Measurements from ENCODE around the gene AIF1L.
A peak's percentile ranks its signal among the peaks of the same experiment; 100 is the strongest.

Gene AIF1L

DNA sequence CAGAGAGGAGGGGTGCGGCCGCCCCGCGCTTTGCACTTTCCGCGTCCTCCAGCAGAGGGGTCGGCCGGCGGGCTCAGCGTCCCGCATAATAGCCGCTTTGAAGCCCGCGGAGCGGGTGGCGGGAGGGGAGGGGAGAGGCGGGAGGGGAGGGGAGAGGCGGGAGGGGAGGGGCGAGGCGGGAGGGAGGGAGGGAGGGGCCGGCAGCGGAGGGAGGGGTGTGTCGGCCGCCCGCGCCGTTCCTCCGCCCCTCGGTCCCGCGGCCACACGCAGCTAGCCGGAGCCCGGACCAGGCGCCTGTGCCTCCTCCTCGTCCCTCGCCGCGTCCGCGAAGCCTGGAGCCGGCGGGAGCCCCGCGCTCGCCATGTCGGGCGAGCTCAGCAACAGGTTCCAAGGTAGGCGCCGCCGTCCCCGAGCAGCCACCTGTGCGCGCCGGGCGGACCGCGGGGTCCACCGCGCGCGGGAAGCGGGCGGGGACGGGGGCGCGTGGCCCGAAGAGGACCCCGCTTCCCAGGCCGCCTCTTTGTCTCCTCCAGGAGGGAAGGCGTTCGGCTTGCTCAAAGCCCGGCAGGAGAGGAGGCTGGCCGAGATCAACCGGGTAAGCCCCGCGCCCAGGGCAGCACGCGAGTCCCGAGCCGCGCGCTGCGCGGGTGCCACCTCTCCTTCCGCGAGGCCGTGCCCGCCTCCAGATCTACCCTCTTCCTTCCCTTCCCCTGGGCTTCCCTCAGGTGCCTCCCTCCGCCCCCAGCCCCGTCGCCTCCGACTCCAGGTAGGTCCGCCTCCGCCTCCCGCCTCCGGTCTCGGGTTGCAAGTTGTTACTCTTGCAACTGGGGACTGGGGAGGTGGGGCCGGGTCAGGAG is at the start of gene AIF1L:
AIF1L (plus strand) TSS at position 263 of the 857 bp plus-strand sequence; CDS start at position 362, 99 bp downstream.
- peak in 1 of 2 donors; percentile 5 for DNase-seq (ENCODE audit: low read depth in 1 of 2, low spot score in 1 of 2)

DNA sequence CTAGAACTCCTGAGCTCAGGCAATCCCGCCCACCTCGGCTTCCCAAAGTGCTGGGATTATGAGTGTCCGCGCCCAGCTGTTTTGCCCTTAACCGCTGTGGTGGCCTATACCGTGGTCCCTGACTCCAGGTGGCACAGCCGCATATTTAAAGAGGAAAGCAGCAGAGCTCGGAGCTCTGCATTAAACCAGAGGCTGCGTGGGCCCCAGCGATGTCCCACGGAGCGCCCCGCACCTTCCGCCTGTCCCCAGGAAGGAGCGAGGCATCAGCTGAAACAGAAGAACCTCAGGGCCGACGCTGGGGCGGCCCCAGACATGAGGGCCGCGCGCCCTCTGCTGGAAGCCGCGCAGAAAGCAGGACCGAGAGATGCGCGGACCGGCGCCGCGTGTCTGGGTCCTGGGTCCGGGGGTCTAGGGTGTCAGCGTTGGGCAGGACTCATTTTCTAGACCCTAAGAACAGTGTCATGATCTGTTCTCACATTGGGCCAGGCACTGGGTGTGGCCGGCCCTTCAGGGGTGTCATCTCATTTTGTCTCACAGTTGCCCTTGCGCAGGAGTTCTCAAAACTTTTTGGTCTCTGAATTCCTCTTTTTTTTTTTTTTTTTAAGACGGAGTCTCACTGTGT is 49.6 kb upstream of the AIF1L start:
- DNase-seq (ENCODE audit: low read depth in 1 of 2, low spot score in 1 of 2): peak; percentile 38 to 65

DNA sequence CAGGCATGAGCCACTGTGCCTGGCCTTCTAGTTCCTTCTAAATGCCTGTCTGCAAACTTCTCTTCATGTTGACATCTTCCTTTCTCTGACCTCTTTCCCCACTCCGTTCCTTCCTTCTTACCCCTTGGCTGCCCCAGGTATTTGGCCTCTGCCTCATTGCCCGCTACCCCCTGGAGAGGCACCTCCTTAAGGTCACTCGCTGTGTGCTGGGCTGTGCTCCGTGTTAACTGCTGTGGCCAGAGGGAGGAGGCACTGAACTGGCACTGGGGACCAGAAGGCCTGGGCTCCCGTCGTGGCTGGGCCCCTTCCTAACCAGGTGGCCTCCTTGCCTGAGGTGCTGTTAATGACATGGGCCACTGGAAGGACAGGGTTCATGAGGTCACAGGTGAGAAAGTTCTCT is 48.0 kb upstream of the AIF1L start:
- no peak for DNase-seq (ENCODE audit: low read depth in 1 of 2, low spot score in 1 of 2)

DNA sequence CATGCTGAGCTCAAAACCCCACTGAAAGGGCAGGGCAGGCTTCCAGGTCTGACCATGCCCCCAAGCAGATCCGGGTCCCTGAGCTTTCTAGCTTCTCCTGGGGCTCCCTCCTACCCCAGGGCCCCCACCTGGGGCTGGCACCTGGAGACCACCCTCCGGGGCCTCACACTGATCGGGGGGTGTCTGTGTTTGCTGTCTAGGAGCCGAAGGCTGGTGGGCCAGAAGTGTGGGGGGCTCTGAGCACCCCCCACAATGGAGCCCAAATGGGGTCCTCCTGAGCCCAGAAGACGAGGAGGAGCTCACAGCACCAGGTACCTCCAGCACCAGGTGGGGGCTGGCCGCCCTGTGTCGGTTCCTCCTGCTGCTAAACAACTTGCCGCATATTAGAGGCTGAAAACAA is 47.5 kb upstream of the AIF1L start:
- no peak for DNase-seq (ENCODE audit: low read depth in 1 of 2, low spot score in 1 of 2)

DNA sequence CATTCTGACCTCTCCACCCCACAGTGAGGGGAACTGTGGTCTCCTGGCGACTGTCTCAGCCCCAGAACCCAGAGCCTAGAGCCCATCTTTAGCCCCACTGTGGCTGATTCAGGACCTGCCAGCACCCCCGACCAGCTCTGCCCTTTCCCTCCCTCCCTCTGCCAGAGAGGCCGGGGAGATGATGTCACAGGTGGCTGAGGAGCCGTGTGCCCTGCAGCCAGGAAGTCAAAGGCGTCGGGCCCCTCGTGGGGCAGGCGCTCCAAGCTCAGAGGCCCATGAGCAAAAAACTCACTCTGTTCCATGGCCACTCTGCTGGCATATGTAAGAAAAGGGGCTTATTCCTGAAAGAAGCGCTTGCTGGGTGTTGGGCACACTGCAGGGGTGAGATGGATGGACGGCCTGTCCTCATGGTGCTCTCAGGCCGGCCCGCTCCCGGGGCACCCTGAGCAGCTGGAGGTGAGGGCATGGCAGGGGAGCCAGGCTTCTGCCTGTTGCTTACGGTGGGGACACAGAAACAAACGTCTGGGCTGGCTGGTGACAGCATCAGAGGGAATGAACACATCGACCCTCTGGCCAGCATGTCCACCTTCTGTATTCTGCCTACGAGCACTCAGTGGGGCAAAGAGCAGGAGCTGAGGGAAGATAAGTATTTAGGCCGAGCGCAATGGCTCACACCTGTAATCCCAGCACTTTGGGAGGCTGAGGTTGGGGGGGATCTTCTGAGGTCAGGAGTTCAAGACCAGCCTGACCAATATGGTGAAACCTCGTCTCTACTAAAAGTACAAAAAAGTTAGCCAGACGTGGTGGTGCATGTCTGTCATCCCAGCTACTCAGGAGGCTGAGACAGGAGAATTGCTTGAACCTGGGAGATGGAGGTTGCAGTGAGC is 46.3 kb upstream of the AIF1L start:
- no peak for DNase-seq (ENCODE audit: low read depth in 1 of 2, low spot score in 1 of 2)

DNA sequence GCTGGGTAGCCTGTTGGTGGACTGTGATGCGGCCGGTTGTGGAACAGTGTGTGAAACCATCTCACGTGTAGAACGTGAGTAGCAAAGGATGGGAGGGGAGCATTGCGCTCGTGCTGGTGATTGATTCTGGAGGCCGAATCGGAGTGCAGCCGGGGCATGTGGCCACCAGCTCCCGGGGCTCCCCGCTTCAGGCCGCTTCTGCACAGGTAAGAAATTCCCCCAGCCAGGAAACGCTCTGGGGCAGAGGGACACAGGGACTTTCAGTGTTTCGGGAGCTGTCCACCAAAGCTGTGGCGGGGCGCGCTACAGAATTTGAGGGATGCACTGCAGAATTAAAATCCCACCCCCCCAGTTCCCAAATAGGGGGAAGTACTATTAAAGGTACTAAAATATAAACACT is 45.5 kb upstream of the AIF1L start:
- no peak for DNase-seq (ENCODE audit: low read depth in 1 of 2, low spot score in 1 of 2)

DNA sequence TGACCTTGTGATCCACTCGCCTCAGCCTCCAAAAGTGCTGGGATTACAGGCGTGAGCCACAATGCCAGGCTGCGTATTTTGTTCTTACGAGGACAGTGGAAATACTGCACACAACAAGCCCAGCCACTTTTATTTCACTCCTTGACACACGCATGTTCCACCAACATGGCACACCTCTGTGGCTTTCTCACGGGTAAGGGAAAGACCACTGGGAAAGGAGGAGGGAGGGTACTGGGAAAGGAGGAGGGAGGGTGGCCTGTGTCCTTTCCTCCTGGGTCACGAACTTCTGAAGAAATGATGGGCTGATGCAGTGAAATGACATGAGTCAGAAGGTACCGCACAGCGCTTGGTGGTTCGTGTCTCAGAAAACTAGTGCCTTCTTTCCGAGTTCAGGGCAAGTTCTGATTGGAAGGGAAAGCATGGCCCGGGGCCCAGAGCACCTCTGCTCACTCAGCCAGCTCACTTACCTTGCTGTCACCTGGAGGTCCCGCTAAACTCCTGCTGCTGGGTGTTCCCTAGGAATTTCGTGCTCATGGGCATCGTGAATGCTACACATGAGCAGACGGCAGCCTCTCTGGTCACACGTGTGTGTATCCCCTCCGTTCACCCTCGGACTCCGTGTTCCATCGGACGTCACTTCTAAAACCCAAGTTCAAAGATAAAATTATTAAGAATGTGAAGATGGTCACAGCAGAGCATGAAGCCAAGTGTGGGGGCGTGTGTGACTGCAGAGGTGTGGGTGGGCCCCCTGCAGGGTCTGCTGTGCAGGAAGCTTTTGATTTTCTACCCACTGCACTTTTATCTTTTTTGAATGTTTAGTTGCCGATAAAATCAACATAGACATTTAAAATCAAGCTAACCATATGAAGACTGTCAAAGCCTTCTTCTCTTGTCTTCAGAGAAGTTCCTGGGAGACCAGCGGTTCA is 44.5 kb upstream of the AIF1L start:
- DNase-seq (ENCODE audit: low read depth in 1 of 2, low spot score in 1 of 2): no peak

DNA sequence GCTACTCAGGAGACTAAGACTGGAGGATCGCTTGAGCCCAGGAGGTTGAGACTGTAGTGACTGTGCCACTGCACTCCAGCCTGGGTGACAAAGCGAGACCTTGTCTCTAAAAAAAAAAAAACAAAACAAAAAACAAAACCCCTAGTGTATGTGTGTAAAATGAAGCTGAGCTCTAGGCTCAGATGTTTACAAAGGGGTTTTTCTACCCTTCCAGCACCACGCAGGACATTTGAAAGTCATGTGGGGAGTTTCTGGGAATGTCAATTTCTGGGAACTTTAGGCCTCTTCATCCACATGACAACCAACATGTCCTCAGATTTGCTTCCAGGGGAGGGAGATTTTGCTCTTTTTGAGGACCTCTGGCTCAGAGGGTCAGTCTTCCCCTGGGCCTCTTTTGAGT is 42.4 kb upstream of the AIF1L start:
- no peak for DNase-seq (ENCODE audit: low read depth in 1 of 2, low spot score in 1 of 2)

DNA sequence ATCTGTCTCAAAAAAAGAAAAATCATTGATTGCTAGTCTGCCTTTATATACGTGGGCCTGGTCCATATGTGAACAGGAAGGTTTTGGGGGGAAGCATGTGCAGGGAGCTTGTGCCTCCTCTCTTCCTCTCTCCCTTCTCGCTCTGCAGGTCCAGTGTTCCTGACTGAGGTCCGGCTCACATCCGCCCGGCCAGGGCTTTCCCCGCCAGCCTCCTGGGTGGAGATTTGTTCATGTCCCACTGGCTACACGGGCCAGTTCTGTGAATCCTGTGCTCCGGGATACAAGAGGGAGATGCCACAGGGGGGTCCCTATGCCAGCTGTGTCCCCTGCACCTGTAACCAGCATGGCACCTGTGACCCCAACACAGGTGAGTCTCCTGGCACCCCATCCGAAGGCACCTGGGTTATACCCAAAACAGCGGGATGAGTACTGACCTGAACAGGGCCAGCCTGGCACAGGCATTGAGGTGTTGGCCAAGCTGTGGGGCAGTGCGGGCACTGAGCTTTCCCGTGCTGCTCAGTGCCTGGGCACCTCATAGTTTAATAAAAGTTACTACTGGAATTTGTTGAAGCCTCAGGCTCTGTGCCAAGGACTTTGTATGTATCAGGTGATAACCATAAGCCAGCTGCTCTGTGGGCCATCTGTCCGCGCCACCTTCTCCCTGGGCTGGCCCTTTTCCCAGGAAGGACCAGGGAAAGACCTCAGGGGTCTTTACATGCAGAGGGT is 39.4 kb upstream of the AIF1L start:
- no peak for DNase-seq (ENCODE audit: low read depth in 1 of 2, low spot score in 1 of 2)

DNA sequence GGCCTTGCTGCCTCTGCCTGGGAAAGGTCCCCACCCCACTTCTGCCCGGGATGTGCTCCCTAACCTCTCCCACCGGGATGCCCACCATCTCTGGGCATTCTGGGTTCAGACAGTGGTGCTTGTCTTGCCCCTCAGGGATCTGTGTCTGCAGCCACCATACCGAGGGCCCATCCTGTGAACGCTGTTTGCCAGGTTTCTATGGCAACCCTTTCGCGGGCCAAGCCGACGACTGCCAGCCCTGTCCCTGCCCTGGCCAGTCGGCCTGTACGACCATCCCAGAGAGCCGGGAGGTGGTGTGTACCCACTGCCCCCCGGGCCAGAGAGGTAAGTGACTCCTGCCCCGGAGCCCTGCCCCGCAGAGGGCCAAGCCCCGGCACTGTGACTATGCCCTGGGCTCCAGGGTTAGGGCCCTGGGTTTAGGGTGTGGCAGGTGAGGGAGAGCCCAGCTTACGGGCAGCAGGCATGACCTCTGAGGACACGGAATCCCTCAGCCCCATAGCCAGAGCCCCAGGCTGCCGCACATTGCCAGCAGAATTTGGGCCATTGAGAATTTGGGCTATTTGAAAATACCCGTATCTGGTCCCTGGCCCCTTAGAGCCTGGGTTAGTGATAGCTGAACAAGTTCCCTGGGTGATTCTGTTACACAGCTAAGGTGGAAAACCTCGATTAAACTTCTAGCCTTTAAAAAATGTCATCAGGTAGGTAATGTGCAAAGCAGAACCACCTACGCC is 35.3 kb upstream of the AIF1L start:
- DNase-seq (ENCODE audit: low read depth in 1 of 2, low spot score in 1 of 2): no peak

DNA sequence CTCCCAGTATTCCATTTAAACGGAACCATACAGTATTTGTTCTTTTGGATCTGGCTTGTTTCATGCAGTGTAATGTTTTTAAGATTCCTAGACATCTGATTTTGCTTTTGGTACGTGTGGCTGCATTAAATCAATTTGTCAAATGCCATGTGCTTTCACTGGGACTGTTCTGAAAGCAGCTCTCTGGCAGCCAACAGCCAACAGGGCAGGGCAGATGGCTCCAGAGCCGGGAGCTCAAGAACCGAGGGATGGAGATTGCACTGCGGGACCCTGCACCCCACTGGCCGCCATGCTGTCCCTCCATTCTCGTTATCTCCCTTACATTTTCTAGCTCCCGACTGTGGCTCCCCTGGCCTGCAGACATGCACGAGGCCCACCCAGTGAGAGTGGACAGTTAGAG is 33.4 kb upstream of the AIF1L start:
- no peak for DNase-seq (ENCODE audit: low read depth in 1 of 2, low spot score in 1 of 2)

DNA sequence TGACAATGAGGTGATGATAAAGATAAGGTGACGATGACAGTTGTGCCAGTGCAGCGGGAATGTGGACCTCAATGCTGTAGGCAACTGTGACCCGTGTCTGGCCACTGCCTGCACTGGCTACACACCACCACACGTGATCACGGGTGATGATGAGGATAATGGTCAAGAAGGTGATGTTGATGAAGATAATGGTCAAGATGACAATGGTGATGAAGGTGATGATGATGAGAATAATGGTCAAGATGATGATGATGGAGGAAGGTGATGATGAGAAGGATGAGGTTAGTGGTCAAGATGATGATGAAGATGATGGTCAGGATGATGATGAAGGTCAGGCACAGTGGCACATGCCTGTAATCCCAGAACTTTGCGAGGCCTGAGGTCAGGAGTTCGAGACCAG is 30.7 kb upstream of the AIF1L start:
- no peak for DNase-seq (ENCODE audit: low read depth in 1 of 2, low spot score in 1 of 2)

DNA sequence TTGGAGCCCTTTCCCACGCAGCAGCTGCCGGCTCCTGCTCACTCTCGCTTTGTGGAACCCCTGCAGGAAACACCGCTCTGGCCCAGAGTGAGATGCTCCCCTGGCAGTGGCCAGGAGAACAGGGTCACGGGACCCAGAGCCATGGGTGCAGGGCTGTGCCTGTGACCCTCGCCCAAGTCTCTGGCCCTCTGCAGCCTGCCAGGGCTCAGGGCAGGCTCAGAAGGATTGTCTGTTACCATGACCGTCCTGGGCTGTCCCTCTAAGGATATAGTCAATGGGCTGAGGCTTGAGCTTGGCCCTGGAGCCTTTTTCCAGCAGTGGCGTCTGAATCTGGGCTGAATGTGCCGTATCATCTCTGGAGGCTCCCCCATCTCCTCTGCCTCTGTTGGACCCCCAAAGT is 28.7 kb upstream of the AIF1L start:
- no peak for DNase-seq (ENCODE audit: low read depth in 1 of 2, low spot score in 1 of 2)

DNA sequence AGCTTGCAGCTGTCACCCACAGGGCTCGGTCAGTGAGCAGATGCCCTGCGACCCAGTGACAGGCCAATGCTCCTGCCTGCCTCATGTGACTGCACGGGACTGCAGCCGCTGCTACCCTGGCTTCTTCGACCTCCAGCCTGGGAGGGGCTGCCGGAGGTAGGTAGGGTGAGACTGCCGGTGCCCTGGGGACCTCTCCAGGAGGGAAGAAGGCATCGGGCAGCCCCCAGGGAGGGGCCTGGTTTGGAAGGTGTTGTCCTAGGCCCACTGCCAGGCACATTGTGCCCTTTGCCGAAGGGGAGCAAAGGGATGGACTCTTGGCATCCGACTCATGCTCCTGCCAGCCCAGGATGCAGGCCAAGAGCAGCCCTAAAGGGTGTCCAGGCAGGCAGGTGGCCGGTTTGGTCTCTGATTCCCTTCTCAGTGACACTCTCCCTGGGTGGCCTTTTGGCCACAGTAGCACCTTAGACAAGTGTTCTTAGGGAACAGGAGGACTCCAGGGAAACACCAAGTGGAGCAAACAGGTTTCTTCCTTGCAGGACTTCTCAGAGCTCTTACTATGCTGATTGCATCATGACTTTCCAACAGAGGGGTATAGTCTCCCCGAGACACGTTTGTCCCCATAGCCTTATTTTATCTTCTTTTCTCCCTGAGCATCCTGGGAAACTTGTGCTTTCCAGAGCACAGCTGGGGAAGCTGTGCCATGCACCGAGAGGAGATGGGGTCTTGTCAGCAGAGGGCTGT is 28.1 kb upstream of the AIF1L start:
- no peak for DNase-seq (ENCODE audit: low read depth in 1 of 2, low spot score in 1 of 2)

DNA sequence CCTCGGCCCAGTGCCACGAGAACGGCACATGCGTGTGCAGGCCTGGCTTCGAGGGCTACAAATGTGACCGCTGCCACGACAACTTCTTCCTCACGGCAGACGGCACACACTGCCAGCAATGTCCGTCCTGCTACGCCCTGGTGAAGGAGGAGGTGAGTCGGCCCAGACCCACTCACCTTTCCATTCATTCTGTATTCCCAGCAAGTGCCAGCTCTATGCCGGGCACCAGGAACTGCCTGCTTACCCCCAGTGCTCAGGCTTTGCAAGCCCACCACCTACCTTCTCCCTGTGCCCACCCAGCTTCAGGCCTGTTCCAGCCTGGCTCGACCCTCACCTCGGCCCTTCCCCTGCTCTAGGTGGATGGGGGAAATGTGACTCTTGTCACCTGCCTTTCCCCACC is 26.6 kb upstream of the AIF1L start:
- DNase-seq (ENCODE audit: low read depth in 1 of 2, low spot score in 1 of 2): no peak

DNA sequence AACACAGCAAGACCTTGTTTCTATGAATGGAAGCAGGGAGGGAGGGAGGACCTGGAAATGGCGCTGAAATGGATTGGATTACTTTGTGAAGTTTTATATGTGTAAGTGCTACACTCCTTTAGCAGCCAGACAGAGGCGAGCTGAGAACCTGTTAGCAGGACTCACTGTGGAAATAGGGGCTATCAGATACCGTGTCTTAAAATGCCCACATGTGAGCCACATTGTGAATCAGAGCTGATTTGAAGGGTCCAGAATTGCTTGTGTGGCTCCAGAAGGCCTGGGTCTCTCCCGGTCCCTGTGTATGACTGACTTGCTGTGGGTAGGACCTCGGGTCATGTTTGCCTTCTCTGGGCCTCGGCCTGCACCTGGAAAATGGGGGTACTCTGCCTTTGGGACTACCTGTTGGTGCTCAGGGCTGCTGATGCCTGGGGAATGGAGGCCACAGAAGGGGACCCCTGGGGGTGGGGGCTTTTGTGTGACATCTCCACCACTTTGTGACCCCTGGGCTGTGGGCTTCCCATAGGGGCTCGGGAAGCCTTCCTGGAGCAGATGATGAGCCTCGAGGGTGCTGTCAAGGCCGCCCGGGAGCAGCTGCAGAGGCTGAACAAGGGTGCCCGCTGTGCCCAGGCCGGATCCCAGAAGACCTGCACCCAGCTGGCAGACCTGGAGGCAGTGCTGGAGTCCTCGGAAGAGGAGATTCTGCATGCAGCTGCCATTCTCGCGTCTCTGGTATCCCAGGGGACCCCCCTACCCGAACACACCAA is 24.0 kb upstream of the AIF1L start:
- no peak for DNase-seq (ENCODE audit: low read depth in 1 of 2, low spot score in 1 of 2)

DNA sequence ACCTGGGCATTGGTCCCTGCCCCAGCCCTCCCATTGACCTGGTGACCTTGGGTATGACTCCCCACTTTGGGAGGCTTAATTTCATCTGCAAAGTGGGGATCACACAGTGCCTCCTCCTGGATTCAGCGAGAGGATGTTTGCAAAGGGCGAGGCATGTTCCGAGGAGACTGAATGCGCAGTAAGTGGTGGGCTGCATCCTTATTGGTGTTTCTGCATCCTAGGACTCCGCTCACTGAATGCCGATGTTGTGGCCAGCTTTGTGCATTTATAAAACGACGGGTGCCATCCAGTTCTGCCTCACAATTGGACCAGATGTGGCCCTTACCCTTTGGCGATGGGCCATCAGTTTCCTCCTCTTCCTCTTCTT is 23.5 kb upstream of the AIF1L start:
- DNase-seq (ENCODE audit: low read depth in 1 of 2, low spot score in 1 of 2): no peak

Data from stimulated activated CD4-positive, alpha-beta T cell treated with anti-CD3 and anti-CD28 coated beads, Interleukin-15, amount 100 ng/mL, for 1 hour (primary cell).